NAMALWA (cell line): ENCODE measurements around the gene KRT4.
"Not testable (repeated sequence)": the region's sequence is repeated elsewhere in the genome, so short reads cannot be mapped to it uniquely, and the experiment has no call there.

Experiments
- DNase-seq: peaks from one replicate; pipeline ENCODE4 v3.0.0-alpha.2; 2015; ENCODE audit warnings: low spot score

KRT4 gene

DNA sequence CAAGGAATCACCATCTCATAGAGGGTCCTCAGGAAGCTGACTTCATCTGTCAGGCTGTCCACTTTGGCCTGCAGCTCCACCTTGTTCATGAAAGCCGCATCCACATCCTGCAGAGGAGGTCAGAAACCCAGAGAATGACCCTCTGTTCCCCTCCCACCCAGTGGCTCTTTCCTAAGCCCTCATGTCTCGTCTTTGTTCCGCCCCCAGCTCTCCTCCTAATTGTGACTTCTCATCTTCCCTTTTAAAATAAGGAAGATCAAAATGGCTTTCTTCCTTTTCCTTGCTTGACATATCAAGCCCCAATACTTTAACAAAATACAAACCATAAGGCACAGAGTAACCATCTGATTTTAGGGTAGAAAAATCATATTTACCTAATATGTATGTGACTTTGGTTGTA is 41.1 kb downstream of the KRT4 start:
- no peak for DNase-seq

DNA sequence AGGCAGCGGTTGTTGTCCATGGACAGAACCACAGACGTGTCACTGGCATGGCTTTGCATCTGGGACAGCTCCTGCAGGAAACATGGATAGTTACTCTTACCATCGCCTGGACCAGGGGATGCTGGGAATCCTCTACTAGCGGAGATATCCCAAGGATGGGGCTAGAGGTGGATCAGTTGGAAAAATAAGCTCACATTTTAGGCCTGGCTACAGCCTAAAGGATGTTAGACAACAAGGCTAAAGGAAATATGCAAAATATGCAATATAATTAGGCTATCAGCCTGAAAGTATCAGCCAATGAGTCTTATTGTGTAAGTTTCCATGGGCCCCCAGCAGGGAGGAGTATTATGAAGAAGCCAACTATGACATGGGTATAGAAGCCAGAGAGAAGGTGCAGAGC is 41.7 kb downstream of the KRT4 start:
- no peak for DNase-seq

DNA sequence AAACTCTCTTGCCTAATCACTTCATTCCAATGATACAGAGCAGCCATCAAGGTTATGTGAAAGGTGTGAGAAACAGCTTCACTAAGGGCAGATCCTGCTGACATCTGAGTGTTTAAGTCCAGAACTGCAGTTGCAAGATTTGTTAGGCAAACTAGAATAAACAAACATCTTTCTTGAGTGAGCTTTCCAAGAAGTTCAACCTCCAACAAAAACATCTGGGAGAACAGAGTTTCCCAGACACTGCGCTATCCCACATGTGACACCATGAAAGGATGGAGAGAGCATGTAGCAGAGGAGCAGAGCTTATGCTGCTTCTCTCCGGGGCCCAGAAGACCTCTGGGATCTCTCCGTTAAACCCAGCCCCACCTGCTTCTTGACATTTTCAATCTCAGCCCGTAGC is 42.4 kb downstream of the KRT4 start:
- no peak for DNase-seq

GRCh38 chr12:52771088-52771487 is 42.8 kb downstream of the KRT4 start:
- DNase-seq: no peak

DNA sequence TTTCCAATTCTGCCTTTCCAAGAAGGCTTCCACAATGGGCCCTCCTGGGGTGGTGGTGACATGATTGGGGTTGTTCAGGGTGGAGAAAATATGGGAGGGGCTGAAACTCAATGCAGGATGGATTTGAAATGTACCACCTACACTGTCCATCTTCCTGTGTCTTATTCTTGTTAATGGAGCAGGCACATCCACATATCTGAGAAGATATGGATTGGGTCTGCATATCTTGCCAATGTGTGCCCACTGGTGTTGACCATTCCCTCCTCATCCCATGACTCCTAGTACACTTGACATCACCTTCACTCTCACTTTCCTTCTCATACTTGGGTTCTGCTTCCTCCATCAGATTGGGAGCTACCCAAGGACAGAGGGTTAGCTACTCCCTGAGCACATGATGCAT is 44.0 kb downstream of the KRT4 start:
- no peak for DNase-seq

DNA sequence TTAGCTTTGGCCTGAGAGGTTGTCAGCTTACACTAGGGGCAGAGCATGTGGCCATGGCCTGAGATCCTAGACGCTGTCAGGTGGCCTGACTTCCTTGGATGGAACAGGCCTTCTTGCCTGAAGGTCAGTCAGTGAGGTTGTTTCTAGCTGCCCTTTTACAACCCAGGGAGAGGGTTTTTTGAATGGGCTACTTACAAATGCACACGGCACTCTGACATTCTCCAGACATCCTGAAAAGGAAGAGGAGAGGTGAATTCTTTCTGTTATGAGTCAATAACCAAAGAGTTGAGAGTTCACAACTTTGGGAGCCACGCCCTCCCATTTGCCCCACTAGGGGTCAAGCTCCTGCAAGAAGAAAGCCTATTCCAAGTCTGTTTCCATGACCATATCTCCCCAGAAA is 44.6 kb downstream of the KRT4 start:
- DNase-seq: no peak

- DNase-seq: no peak
These were observed 45.3 kb downstream of the KRT4 start for GRCh38 chr12:52768479-52769200.

GRCh38 chr12:52767427-52767826 is 46.5 kb downstream of the KRT4 start:
- DNase-seq: no peak

DNA sequence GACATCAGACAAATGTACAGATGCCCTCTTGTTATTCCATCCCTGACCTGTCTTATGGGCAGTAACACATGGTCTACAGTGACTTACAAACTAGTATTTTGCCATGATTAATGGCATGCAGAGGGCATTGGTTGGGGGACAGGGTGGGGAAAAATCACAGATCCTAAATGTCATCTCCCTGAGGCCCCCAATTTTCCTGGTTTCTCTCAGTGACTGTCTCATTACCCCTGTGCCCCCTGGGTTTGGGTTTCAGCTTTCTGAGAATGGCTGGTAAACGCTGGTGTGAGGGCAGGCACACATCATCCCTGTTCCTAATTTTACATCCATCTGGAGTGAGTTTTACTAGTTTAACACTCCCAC is 46.9 kb downstream of the KRT4 start:
- DNase-seq: no peak

DNA sequence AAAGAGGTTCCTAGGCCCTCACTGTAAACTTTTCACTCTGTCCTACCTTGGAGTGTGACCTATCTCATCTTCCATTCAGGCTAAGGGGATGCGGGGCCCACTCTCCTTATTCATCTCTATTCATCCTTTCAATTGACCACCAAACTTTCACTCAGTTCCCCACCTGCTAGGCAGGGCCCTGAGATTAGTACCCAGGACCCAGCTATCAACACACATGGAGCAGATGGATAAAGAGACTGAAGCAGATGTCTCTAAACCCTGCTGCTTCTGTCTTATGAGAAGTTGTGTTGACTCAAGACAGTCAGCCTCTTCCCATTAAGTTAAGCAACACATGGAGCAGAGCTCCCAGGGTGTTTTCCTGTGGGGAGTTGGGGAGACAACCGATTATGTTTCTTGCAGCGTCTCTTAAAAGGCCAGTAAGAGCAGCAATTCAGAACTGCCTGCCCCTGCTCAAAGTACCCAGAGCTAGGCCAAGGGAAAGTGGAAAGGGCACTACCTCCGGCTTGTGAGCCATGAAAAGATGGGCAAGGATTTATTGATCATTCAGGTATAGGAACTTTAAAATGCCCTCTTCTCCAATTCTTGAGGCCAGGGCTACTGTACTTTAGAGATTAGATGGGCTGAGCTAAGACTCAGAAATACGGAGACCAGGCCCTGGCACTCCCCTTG is 47.4 kb downstream of the KRT4 start:
- no peak for DNase-seq

GRCh38 chr12:52765702-52766101 is 48.2 kb downstream of the KRT4 start:
- no peak for DNase-seq

GRCh38 chr12:52763991-52764390 is 49.9 kb downstream of the KRT4 start:
- no peak for DNase-seq

DNA sequence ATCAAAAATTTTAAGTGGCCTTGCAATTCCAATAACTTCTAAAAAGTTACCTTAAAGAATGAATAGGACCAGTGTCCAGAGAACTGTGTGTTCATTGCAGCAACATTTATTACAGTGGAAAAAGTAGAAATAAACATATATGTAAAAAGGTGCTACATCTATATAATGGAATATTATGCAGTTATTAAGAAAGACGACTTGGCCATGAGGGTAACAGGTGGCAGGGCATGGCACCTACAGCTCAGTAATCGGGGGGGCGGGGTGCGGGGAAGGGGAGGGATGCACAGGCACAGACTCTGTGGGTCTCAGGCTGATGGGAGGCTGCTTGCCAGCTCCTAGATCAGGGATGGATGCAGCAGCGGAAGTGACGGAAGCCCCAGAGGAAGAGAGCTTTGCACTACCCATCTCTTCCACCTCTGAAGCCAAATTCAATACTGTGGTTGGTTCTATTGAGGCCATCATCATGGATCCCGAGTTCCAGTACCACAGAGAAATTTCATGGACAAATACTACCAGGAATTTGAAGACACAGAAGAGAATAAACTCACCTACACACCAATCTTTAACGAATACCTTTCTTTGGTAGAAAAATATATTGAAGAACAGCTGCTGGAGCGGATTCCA is 50.8 kb downstream of the KRT4 start:
- no peak for DNase-seq

GRCh38 chr12:52761802-52762201 is 52.1 kb downstream of the KRT4 start:
- DNase-seq: no peak

- not testable (repeated sequence) for DNase-seq
These were observed 52.7 kb downstream of the KRT4 start for GRCh38 chr12:52761218-52761617.

- no peak for DNase-seq
These were observed 53.3 kb downstream of the KRT4 start for GRCh38 chr12:52760623-52761022.

DNA sequence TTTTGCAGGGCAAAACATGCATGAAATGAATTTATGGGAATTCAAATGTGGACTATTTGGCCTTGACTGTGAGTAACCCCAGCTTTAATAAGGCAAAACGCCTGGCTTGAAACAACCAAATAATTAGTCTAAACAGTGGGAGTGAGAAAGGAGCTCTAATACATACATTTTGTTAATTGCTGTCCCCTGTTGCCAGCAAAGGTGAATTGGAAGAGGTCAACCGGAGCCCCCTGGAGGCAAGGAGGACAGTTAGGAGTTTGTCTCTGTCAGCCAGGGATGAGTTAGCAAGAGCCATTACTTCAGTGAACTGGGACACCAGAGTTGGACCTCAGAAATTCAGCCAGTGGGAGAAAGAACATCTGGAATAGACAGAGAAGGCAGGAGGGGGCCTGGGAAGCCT is 54.2 kb downstream of the KRT4 start:
- no peak for DNase-seq

GRCh38 chr12:52759218-52759617 is 54.7 kb downstream of the KRT4 start:
- DNase-seq: no peak

DNA sequence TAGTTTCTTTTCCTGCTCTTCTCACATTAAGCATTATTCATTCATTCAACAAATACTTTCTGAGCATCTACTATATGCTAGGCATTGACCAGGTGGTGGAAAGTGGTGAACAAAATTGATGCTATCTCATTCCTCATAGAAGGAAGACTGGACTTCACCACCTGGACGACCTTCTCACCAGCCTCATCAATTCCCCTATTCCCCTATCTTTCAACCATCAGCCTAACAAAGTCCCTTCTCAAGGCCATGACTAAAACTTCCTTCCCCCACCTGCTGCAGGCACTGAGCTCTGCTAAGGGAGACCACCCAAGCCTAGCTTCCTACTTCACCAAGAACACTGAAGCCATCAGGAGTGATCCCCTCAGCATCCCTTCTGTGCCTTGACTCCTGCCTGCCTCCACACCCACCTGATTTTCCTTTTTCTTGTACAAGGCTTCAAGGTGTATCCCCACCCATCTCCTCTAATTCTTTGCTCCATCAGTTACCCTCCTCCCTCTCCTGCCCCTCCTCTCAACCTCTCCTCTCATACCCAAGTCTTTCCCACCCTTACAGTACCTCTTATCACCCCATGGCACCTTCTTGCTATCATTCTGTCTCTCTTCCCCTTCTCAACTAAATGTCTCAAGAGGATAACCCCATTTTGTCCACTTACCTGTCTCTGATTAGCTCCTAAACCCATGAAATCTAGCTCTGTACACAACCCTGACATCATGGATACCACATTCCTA is 56.3 kb downstream of the KRT4 start:
- no peak for DNase-seq
